Kidney tubule cell (primary cell): Measurements from ENCODE around the gene SEMA7A.
"Not testable (repeated sequence)": the region's sequence is repeated elsewhere in the genome, so short reads cannot be mapped to it uniquely, and the experiment has no call there.

Experiments used
- DNase-seq: peaks from one replicate; pipeline ENCODE4 v3.0.0-alpha.2; 2018; ENCODE audit warnings: low spot score

The SEMA7A gene

DNA sequence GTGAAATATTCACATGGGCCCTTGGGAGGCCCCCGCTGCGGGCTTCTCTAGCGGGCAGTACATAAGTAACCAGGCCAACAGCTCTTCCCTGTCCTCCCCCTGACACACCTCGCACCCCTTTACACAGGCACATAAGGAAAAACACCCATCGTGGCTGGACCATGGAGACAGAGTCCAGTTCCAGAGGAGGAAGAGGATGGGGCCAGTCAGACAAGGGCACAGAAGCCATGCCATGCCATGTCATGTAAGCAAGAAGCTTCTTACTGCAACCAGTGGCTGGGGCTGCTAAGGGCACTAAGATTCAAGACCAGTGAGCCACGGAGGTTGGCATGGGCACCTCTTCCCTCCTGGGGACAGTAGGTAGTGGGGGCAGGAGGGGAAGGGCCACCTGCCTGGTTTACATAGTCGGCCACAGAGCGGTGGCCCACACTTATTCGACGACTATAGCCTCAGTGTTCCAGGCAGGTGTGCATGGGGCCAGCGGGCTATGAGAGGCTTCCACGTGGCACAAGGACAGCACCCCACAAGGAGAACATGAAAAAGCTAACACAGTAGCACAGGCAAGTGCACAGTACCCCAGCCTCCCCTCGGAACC lies 60.6 kb downstream of the SEMA7A start:
- no peak for DNase-seq

DNA sequence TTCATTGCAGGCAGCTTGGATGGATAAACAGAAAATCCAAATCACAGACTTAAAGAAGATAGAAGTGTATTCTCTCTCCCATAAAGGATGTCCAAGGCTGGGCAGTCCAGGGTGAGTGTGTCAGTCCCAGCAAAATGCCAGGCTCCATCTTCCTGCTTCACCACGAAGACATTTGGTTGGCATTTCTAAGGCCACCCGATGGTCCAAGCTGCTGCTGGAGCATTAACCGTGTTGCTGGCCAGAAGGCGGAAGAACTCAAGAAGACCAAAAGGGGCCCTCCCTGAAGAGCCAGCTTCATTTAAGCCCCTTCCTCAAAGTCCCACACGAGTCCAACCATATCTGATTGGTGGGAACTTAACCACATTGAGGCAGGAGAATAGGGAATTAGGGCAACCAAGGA lies 63.3 kb downstream of the SEMA7A start:
- no peak for DNase-seq

DNA sequence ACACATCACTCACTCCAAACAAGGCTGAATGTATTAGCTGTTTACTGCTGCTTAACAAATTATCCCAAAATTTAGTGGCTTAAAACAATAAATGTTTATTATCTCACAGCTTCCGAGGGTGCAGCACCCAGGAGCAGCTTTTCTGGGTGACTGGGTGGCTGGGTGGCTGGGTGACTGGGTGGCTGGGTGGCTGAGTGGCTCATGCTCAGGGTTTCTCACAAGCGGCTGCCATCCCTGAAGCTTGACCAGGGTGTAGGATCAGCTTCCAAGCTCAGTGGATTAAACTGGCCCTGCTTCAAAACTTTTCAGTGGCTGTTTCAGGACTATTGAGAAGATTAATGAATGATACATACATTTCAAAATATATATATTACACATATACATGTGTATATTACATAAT lies 64.0 kb downstream of the SEMA7A start:
- no peak for DNase-seq

DNA sequence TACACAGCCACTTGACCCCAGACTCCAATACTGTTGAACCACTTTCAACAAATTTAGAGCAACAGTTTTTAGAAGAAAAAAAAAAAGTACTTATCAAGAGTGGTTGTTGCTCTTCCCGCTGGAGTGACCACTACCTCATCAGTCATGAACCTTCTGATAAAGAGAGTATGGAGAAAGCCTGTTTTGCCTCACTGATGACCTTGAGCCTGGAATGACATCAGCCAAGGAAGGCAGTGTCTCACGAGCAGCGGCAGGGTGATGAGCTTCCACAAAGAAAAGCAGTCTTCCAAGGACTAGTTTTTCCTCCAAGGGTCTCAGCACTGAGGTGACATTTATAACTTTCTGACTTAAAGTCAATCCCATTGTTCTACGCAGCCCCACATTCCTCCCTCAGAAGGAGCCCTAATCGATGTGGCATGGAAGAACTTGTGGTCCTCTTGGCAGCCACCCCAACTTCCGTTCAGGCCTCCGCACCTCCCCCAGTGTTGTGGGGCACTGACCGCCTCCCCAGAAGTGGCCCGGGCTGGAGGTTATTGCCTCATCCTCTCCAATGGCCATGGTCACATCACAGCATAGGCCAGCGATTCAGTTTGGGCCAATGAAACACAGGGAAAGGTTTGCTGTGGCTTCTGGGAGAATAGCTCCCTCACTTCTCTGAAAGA lies 64.5 kb downstream of the SEMA7A start:
- no peak for DNase-seq

DNA sequence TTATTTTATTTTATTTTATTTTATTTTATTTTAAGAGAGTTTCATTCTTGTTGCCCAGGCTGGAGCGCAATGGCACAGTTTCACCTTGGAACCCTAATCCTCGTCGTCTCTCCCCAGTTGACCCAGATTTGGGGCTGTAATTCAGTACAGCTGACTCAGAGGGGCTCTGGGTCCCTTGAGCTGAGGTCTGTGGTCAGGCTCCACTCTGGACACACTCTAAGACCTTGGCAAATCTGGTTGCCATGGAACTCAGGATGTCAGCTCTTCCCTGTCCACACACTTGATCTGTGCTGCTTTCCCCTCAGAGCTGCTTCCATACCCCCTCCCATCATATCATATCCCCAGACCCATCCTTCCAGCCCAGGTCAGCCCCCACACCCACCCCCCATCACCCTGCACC lies 65.6 kb downstream of the SEMA7A start:
- no peak for DNase-seq

DNA sequence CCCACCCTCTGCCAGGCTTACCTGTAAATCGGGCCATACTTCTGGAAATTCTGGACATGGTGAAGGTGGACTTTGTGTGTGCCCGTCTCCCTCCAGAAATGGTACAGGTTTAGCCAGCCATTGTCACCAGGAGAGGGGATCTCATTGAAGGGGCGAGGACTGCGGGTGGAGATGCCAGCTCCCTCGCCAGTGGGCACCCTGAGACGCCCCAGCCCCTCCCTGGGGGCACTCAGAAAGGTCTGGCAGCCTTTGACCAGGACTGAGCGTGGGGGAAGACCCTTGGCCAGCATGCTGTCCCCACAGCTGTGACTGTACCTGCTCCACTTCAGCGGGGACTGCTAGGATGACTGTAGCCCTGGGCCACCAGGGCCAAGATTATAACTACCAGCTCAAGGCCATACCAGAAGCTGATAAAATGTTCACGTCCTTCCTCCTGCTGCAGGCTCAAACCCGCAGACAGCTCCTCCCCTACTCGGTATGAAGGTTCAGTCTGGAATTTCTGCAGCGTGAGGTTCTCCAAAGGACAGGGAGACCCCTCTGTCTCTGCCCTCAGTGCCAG lies 66.4 kb downstream of the SEMA7A start, which contains the start of gene CYP11A1:
Gene CYP11A1, minus strand, starts transcription at position 351 of the 559 bp plus-strand sequence. Its CDS starts 61 bp downstream, at position 290.
- no peak for DNase-seq

DNA sequence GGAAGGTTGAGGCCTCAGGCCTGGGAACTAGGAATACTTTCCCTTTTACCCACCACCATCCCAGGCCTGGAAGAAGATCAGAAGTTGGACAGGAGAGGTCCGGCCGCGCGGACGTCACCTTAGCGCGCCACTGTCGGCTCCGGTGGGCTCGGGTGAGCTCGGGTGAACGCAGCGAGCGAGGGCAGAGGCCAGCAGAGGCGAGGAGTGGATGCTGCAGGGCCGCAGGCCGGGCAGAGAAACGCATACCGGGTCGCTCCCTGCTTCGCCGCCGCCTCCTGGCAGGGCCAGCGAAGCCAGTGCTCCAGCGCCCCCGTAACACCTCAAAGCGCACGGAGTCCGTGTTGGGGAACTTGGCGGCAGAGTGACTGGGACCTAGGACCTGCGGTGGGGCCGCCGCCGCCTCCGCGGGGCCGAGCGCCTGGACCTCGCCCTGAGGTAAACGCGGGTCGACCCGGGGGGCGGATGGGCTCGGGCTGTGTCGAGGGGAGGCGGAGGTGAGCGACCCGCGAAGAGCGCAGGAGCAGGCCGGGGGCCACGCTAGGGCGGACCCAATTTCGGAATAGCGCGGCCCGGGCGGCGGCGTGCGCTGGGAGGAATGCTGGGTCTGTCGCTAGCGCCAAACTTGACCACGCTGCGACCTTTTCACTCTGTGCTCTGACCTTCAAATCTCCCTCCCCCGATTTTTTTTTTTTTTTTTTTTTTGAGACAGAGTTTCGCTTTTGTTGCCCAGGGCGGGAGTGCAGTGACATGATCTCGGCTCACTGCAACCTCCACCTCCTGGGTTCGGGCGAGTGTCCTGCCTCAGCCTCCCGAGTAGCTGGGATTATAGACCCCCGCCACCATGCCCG lies 67.9 kb downstream of the SEMA7A start:
- peak; percentile 43 for DNase-seq

DNA sequence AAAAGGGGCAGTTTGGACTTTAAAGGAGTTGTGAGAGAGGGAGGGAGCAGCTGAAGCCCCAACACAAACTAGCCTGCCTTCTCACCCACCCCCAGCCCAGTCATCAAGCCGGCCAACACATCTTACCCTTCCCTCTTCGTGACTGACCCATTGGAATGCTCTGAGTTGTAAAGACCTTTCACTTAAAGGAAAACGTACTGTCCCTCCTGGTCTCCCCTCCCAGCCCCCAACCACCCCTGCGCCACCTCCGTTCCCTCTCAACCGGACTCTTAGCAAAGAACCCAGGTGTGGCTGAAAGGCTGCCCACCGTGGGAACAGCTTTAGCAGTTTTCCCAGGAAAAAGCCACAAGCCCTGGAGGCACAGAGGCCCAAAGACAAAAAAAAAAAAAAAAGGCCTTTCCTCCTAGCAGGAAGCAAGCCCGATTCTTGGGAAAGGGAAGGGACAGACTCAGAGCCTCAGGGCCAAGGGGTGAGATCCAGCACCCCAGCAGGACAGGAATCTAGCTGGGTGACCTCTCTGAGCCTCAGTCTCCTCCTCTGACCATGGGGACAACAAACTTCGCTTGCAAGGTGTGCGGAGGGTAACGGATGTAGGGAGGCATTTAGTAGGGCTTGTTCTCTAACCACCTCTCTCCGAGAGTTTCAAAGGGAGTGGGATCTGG lies 68.7 kb downstream of the SEMA7A start:
- no peak for DNase-seq

DNA sequence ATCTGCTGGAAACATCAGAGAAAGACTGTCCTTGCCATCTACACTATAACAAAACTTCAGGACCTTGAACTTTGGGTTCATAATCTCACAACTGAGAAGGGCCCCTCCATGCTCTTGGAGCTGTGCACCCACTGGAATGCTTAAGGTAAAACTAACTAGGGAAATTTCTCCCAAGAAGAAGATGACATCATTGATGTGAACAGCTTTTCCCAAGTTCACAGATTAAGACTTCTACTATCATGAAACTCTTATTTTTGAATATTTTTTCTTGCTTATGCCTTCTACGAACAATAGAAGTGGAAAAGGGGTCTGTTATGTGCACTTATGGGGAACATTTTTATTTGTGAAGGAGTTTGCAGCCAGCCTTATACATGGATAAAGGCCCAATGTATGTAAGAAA lies 71.3 kb downstream of the SEMA7A start:
- DNase-seq, result no peak

DNA sequence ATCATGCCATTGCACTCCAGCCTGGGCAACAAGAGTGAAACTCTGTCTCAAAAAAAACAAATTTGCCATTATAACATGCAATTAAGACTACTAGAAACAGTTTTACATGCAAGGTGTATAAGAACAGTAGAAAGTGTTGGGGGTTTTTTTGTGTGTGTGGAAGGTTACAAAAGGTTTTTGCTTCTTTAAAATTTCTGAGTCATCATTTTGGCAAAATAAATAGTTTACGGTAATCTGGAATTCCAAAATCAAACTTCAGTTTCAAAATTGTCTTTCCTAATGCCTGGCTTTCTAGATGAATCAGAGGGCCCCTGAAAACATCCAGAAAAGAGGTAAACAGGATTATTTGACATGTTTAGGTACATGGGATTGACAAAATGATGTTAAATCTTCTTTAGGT lies 72.9 kb downstream of the SEMA7A start:
- DNase-seq, result not testable (repeated sequence)

DNA sequence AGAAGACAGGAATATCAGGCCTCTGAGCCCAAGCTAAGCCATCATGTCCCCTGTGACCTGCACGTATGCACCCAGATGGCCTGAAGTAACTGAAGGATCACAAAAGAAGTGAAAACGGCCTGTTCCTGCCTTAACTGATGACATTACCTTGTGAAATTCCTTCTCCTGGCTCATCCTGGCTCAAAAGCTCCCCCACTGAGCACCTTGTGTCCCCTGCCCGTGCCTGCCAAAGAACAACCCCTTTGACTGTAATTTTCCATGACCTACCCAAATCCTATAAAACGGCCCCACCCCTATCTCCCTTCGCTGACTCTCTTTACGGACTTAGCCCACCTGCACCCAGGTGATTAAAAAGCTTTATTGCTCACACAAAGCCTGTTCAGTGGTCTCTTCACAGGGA lies 74.4 kb downstream of the SEMA7A start:
- DNase-seq, result not testable (repeated sequence)
